GM13977 (cell line): ENCODE results near the gene LRRC71.

Experiments
- DNase-seq: peaks from one replicate; pipeline ENCODE4 v3.0.0; 2012; ENCODE audit warnings: low spot score
- CTCF ChIP-seq: IDR thresholded peaks from 2 replicates; pipeline ENCODE4 v1.5.1; 2012; ENCODE audit warnings: mild to moderate bottlenecking, control low read depth; ENCODE audit not compliant: insufficient read depth; ENCODE audit errors: extremely low read depth, missing control alignments
- in situ Hi-C: fragments of 300-500 bp; cut with MboI; formaldehyde crosslinking; loops from one replicate; pipeline ENCODE4 v1.12.0; 2022; ENCODE audit warnings: low sequenced_read_pairs, low pct_unique_long_range_greater_than_20kb, mixed read lengths, inconsistent platforms; ENCODE audit not compliant: unreplicated experiment

LRRC71 gene

DNA sequence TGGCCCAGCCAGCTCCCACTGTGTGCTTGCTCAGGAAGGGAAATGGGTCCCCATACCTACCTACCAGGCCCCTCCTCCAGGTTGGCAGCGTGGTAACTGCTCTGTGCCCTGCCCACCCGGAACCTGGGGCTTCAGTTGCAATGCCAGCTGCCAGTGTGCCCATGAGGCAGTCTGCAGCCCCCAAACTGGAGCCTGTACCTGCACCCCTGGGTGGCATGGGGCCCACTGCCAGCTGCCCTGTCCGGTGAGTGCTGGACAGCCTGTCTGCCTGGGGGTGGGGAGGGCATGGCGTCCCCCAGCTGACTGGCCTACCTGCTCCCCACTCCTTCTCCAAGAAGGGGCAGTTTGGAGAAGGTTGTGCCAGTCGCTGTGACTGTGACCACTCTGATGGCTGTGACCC lies 10.8 kb upstream of the LRRC71 start:
- no peak for DNase-seq
- in situ Hi-C loops = no loop called here
- TF ChIP-seq CTCF = no peak

DNA sequence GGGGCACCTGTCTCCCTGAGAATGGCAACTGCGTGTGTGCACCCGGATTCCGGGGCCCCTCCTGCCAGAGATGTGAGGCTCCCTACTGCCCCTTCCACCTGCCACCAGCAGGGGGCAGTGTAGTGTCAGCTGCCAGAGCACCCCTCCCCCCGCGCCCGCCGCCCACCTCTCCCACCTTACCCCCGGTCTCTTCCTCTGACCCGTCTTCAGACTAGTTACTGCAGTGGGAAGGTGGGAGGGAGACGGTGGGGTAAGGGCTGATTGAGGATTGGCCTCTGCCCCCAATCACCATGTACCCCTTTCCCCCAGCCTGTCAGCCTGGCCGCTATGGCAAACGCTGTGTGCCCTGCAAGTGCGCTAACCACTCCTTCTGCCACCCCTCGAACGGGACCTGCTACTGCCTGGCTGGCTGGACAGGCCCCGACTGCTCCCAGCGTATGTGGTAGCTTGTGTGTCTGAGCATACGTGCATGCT lies 10.1 kb upstream of the LRRC71 start:
- in situ Hi-C loops = no loop called here
- DNase-seq = peak; percentile 83
- peak; percentile 78 for TF ChIP-seq CTCF

- no peak for DNase-seq
- in situ Hi-C loops = no loop called here
- TF ChIP-seq CTCF = no peak
Observed at GRCh38 chr1:156911577-156912298, 8.7 kb upstream of the LRRC71 start.

- in situ Hi-C loops = no loop called here
- DNase-seq = no peak
- TF ChIP-seq CTCF = no peak
Observed at GRCh38 chr1:156912310-156912709, 8.1 kb upstream of the LRRC71 start.

GRCh38 chr1:156912861-156913808 lies 7.3 kb upstream of the LRRC71 start:
- no peak for DNase-seq
- TF ChIP-seq CTCF = no peak
- in situ Hi-C loops = no loop called here

GRCh38 chr1:156913809-156914387 lies 6.5 kb upstream of the LRRC71 start:
- DNase-seq = no peak
- in situ Hi-C loops = no loop called here

More at GRCh38 chr1:156913809-156914387, 6.5 kb upstream of the LRRC71 start:
- TF ChIP-seq CTCF = no peak
